ENCODE measurements around the gene AMBRA1.
"Not testable (repeated sequence)": the region's sequence is repeated elsewhere in the genome, so short reads cannot be mapped to it uniquely, and the experiment has no call there.

The AMBRA1 gene

GRCh38 chr11:46372086-46372485 lies 221.7 kb downstream of the AMBRA1 start:
- H3K27me3 ChIP-seq (ENCODE audit: insufficient read depth, low read depth), result no peaks in the 10 kb centered on the region
- H2AFZ ChIP-seq (ENCODE audit: low read depth), result no peak overlapping the region
- H3K36me3 ChIP-seq (ENCODE audit: insufficient read depth), result no peaks in the 10 kb centered on the region
- H3K4me2 ChIP-seq, result no peak overlapping the region
- H3K9ac ChIP-seq, result no peak overlapping the region
- no peaks in the 10 kb centered on the region for H3K79me2 ChIP-seq (ENCODE audit: insufficient read depth, low read depth)
- H4K20me1 ChIP-seq (ENCODE audit: insufficient read depth), result no peaks in the 10 kb centered on the region
- H3K27ac ChIP-seq, result no peak overlapping the region
- no peak overlapping the region for H3K4me3 ChIP-seq (IDR thresholded peaks at IDR 0.05; ENCODE audit: insufficient read depth, low read depth, low read length)
- no peaks in the 10 kb centered on the region for H3K4me1 ChIP-seq (ENCODE audit: low read depth, poor library complexity, severe bottlenecking)
- no peak for TF ChIP-seq CTCF (conservative IDR thresholded peaks at IDR 0.05; ENCODE audit: low read depth, low read length)

- H3K4me1 ChIP-seq (ENCODE audit: low read depth, poor library complexity, severe bottlenecking); H3K36me3 ChIP-seq (ENCODE audit: insufficient read depth); H3K79me2 ChIP-seq (ENCODE audit: insufficient read depth, low read depth); H3K9ac ChIP-seq; H3K27me3 ChIP-seq (ENCODE audit: insufficient read depth, low read depth); H3K4me3 ChIP-seq (IDR thresholded peaks at IDR 0.05; ENCODE audit: insufficient read depth, low read depth, low read length); H3K27ac ChIP-seq; H2AFZ ChIP-seq (ENCODE audit: low read depth); H3K4me2 ChIP-seq; H4K20me1 ChIP-seq (ENCODE audit: insufficient read depth): not testable (repeated sequence)
Measured at GRCh38 chr11:46371262-46371661, 222.6 kb downstream of the AMBRA1 start.

- H3K27me3 ChIP-seq (ENCODE audit: insufficient read depth, low read depth), result no peaks in the 10 kb centered on the region
- H3K36me3 ChIP-seq (ENCODE audit: insufficient read depth), result no peaks in the 10 kb centered on the region
Measured at GRCh38 chr11:46370253-46370652, 223.6 kb downstream of the AMBRA1 start.

GRCh38 chr11:46369458-46370152 lies 224.2 kb downstream of the AMBRA1 start:
- H4K20me1 ChIP-seq (ENCODE audit: insufficient read depth), result no peaks in the 10 kb centered on the region
- no peaks in the 10 kb centered on the region for H3K4me1 ChIP-seq (ENCODE audit: low read depth, poor library complexity, severe bottlenecking)

More at GRCh38 chr11:46370253-46370652, 223.6 kb downstream of the AMBRA1 start:
- H3K4me2 ChIP-seq, result no peak overlapping the region
- H3K4me3 ChIP-seq (IDR thresholded peaks at IDR 0.05; ENCODE audit: insufficient read depth, low read depth, low read length), result no peak overlapping the region
- H3K4me1 ChIP-seq (ENCODE audit: low read depth, poor library complexity, severe bottlenecking), result no peaks in the 10 kb centered on the region
- no peak overlapping the region for H3K9ac ChIP-seq
- no peaks in the 10 kb centered on the region for H3K79me2 ChIP-seq (ENCODE audit: insufficient read depth, low read depth)
- H3K27ac ChIP-seq, result no peak overlapping the region
- H4K20me1 ChIP-seq (ENCODE audit: insufficient read depth), result no peaks in the 10 kb centered on the region
- TF ChIP-seq CTCF (conservative IDR thresholded peaks at IDR 0.05; ENCODE audit: low read depth, low read length), result no peak
- no peak overlapping the region for H2AFZ ChIP-seq (ENCODE audit: low read depth)

More at GRCh38 chr11:46369458-46370152, 224.2 kb downstream of the AMBRA1 start:
- no peak overlapping the region for H3K4me2 ChIP-seq
- H3K27ac ChIP-seq, result no peak overlapping the region
- no peak overlapping the region for H3K9ac ChIP-seq
- peak; percentile 85 for TF ChIP-seq CTCF (conservative IDR thresholded peaks at IDR 0.05; ENCODE audit: low read depth, low read length)
- no peaks in the 10 kb centered on the region for H3K36me3 ChIP-seq (ENCODE audit: insufficient read depth)
- no peaks in the 10 kb centered on the region for H3K27me3 ChIP-seq (ENCODE audit: insufficient read depth, low read depth)
- H2AFZ ChIP-seq (ENCODE audit: low read depth), result no peak overlapping the region
- no peak overlapping the region for H3K4me3 ChIP-seq (IDR thresholded peaks at IDR 0.05; ENCODE audit: insufficient read depth, low read depth, low read length)
- H3K79me2 ChIP-seq (ENCODE audit: insufficient read depth, low read depth), result no peaks in the 10 kb centered on the region

All from KMS-11 (cell line).